A673 (cell line): ENCODE data around the gene RBFOX2. TPM values are rescaled to one million over a fixed set of nuclear protein-coding genes. Genes with fewer than 3 reads are reported as not detected.

Experiments
- BruUV-seq: library from RNA; stranded (reverse); fragments of 400-500 nt; replicated peaks from 2 replicates; lab custom pipeline; 2021; lab: Mats Ljungman, UMichigan
- CTCF ChIA-PET: fragments of 300-600 bp; sonication (Branson Sonifier 250); formaldehyde crosslinking; loops from one replicate; lab custom pipeline; 2022; ENCODE audit warnings: antibody characterized with exemption; lab: Charles Lee
- POLR2A ChIA-PET: fragments of 300-600 bp; sonication (Branson Sonifier 250); formaldehyde crosslinking; loops from one replicate; lab custom pipeline; 2022; ENCODE audit warnings: antibody characterized with exemption; ENCODE audit not compliant: low non-redundant PET; lab: Charles Lee
- DNase-seq: peaks from one replicate; pipeline ENCODE4 v3.0.0-alpha.2; 2015; ENCODE audit warnings: low spot score
- H3K27ac ChIP-seq: fragments of 200-600 bp; sonication (generic); 2 replicates; pipeline ENCODE4 v1.5.1; 2016; ENCODE audit warnings: mixed run types, low read depth, mild to moderate bottlenecking, mixed read lengths, antibody characterized with exemption, low read length; ENCODE audit not compliant: poor library complexity, severe bottlenecking
- H3K27me3 ChIP-seq: fragments of 200-600 bp; sonication (generic); replicated peaks from 2 replicates; pipeline ENCODE4 v1.6.1; 2017; ENCODE audit warnings: mixed run types, low read depth, mild to moderate bottlenecking, mixed read lengths, antibody characterized with exemption, low read length; ENCODE audit not compliant: insufficient read depth, poor library complexity
- H3K36me3 ChIP-seq: fragments of 200-600 bp; sonication (generic); 2 replicates; pipeline ENCODE4 v1.6.1; 2016; ENCODE audit warnings: mixed run types, mild to moderate bottlenecking, mixed read lengths, antibody characterized with exemption, low read length; ENCODE audit not compliant: insufficient read depth, poor library complexity, severe bottlenecking
- H3K4me1 ChIP-seq: fragments of 200-600 bp; sonication (generic); 2 replicates; pipeline ENCODE4 v1.6.1; 2017; ENCODE audit warnings: mixed run types, mild to moderate bottlenecking, mixed read lengths, antibody characterized with exemption, low read length; ENCODE audit not compliant: insufficient read depth, poor library complexity, severe bottlenecking
- H3K4me3 ChIP-seq: fragments of 200-600 bp; sonication (generic); 2 replicates; pipeline ENCODE4 v1.5.1; 2016; ENCODE audit warnings: low read depth, mixed run types, mild to moderate bottlenecking, mixed read lengths, low read length; ENCODE audit not compliant: poor library complexity, severe bottlenecking
- H3K9me3 ChIP-seq: fragments of 200-600 bp; sonication (generic); 2 replicates; pipeline ENCODE4 v1.6.1; 2016; ENCODE audit warnings: mixed run types, low read depth, mild to moderate bottlenecking, mixed read lengths, antibody characterized with exemption, low read length; ENCODE audit not compliant: poor library complexity, severe bottlenecking
- EZH2 ChIP-seq: fragments of 200-600 bp; sonication (generic); IDR thresholded peaks from 2 replicates; pipeline ENCODE4 v1.6.1; 2017; ENCODE audit warnings: borderline replicate concordance, low read depth, mild to moderate bottlenecking, mixed read lengths, antibody characterized with exemption, low read length; ENCODE audit not compliant: poor library complexity, severe bottlenecking
- intact Hi-C: fragments of 100-400 bp; cut with micrococcal nuclease; formaldehyde crosslinking; loops from one replicate; pipeline ENCODE4 v1.10.0; 2022; ENCODE audit not compliant: unreplicated experiment
- total RNA-seq: library from RNA; stranded (reverse); gene quantifications from 2 replicates; pipeline ENCODE4 v1.2.3, GENCODE V29; 2021
- TF ChIP-seq, protein P1 (sequence below): fragments of 300-800, 200-600 bp; sonication (generic); conservative IDR thresholded peaks from 2 replicates; pipeline ENCODE4 v1.5.1; 2017; ENCODE audit warnings: low read depth, mild to moderate bottlenecking, antibody characterized with exemption, low read length, moderate library complexity, mixed read lengths

RBFOX2 gene
- total RNA-seq, 1 experiment from 2014 or later: 142 TPM

DNA sequence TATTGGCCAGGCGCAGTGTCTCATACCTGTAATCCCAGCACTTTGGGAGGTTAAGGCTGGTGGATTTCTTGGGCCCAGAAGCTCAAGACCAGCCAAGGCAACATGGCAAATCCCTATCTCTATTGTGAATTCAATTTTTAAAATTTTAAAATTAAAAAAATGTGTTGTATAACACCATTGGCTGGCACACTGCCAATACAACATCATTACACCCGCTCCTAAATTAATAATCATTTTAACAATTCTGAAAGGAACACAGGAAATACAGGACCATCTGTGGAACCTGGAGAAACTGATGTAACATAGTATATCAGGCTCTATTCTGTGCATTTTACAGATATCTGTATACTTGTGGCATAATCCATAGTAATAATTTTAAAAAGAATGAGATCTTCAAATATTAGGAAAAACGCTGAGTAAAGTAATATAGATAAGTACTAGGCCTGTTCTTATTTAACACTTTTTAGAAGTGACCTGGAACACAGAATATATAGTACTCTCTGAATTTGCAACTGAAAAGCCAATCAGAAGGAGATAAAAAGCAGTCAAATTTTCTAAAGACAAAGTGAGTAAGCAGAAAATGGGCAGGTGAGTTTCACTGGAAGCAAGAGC lies 186.6 kb downstream of the RBFOX2 start:
- peak overlapping the region; percentile 22 for H3K27ac ChIP-seq
- intact Hi-C loops: loop anchor here (2.0 kb wide), 1 partner anchor 73 kb away; no protein-coding TSS in a partner anchor
- POLR2A ChIA-PET: no interaction called here
- CTCF ChIA-PET: no interaction called here
- H3K36me3 ChIP-seq: no peaks in the 10 kb centered on the region
- TF ChIP-seq, protein P1, sequence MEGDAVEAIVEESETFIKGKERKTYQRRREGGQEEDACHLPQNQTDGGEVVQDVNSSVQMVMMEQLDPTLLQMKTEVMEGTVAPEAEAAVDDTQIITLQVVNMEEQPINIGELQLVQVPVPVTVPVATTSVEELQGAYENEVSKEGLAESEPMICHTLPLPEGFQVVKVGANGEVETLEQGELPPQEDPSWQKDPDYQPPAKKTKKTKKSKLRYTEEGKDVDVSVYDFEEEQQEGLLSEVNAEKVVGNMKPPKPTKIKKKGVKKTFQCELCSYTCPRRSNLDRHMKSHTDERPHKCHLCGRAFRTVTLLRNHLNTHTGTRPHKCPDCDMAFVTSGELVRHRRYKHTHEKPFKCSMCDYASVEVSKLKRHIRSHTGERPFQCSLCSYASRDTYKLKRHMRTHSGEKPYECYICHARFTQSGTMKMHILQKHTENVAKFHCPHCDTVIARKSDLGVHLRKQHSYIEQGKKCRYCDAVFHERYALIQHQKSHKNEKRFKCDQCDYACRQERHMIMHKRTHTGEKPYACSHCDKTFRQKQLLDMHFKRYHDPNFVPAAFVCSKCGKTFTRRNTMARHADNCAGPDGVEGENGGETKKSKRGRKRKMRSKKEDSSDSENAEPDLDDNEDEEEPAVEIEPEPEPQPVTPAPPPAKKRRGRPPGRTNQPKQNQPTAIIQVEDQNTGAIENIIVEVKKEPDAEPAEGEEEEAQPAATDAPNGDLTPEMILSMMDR: no peak
- TF ChIP-seq EZH2: no peak
- H3K4me1 ChIP-seq: peaks cover 46% of the 10 kb centered on the region
- H3K27me3 ChIP-seq: no peaks in the 10 kb centered on the region
- H3K9me3 ChIP-seq: no peaks in the 10 kb centered on the region
- DNase-seq: no peak
- H3K4me3 ChIP-seq: no peak overlapping the region
- no TSS peak for BruUV-seq

DNA sequence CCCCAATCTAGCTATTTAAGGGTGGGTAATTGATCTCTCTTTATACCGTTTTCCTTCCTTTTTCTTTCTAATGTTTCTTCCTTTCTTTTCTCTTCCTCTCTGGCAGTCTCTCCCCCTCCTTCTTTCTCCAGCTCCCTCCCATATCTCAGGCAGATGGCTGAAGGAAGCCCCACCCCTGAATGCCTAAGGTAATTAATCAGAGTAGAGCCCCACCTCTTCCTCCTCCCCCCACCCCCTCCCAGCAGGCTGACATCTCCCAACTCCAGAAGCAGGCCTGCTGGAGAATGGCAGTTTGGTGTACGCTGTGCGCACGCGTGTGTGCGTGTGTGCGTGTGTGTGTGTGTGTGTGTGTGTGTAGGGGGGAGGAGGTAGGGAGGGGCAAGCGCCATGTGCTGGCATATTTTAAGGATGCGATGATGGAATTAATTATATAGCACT lies 188.3 kb downstream of the RBFOX2 start:
- ChIA-PET POLR2A (interaction anchor here (0.6 kb wide), 1 partner anchor 225 kb away, joined by 3 read pairs; no protein-coding TSS in a partner anchor), CTCF (interaction anchor here (1.5 kb wide), 1 partner anchor 225 kb away, joined by 5 read pairs; no protein-coding TSS in a partner anchor)
- H3K9me3 ChIP-seq: no peaks in the 10 kb centered on the region
- H3K27ac ChIP-seq: peak overlapping the region; percentile 64
- peaks cover 57% of the 10 kb centered on the region for H3K4me1 ChIP-seq
- H3K4me3 ChIP-seq: peak overlapping the region; percentile 60
- TF ChIP-seq, protein P1: no peak
- TF ChIP-seq EZH2: no peak
- H3K27me3 ChIP-seq: no peaks in the 10 kb centered on the region
- no TSS peak for BruUV-seq
- DNase-seq: peak; percentile 99
- intact Hi-C loops: loop anchor here (2.0 kb wide), 1 partner anchor 74 kb away; no protein-coding TSS in a partner anchor
- H3K36me3 ChIP-seq: no peaks in the 10 kb centered on the region

DNA sequence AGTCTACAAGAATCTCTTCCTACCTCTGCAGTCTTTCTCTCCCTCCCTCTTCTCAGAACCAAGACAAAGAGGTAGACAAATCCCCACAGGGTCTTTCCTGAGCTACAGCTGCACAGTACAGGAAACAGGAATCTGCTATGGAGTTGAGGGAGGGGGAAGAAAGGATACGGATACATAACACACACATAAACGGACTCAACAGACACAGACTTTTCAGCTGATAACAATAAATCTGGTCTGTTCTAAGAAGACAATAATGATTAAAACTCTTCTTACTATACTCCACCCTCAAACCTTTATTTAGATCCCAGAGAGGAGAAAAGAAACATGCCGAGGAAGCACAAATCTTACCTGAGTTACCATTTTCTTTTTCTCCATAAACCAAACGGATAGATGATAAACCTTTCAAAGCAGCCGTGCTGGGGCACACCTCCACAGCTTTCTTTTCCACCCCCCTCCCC lies 188.8 kb downstream of the RBFOX2 start:
- H3K9me3 ChIP-seq: no peaks in the 10 kb centered on the region
- peak overlapping the region; percentile 64 for H3K27ac ChIP-seq
- ChIA-PET POLR2A (interaction anchor here (0.7 kb wide), 1 partner anchor 75 kb away, joined by 3 read pairs; no protein-coding TSS in a partner anchor), CTCF (interaction anchor here (1.5 kb wide), 1 partner anchor 226 kb away, joined by 5 read pairs; no protein-coding TSS in a partner anchor)
- BruUV-seq: TSS peak; percentile 55
- peak; percentile 51 for DNase-seq
- no peaks in the 10 kb centered on the region for H3K27me3 ChIP-seq
- peak overlapping the region; percentile 60 for H3K4me3 ChIP-seq
- intact Hi-C loops: loop anchor here (2.0 to 5.0 kb wide), 3 partner anchors 63 to 213 kb away; no protein-coding TSS in a partner anchor
- TF ChIP-seq, protein P1: no peak
- TF ChIP-seq EZH2: no peak
- H3K4me1 ChIP-seq: peaks cover 57% of the 10 kb centered on the region
- no peaks in the 10 kb centered on the region for H3K36me3 ChIP-seq
